GM19328 (cell line): ENCODE results near the gene HMCN2.
"Not testable (repeated sequence)": the region's sequence is repeated elsewhere in the genome, so short reads cannot be mapped to it uniquely, and the experiment has no call there.

ENCODE experiments used
- ATAC-seq: cut with Tn5 transposase; IDR thresholded peaks from one replicate; pipeline ENCODE4 v1.9.1; 2021; ENCODE audit warnings: mild to moderate bottlenecking, moderate library complexity; ENCODE audit not compliant: unreplicated experiment

The HMCN2 gene

GRCh38 chr9:130327070-130327780, 61.7 kb downstream of the HMCN2 start:
- ATAC-seq: no peak

GRCh38 chr9:130327781-130328348, 62.3 kb downstream of the HMCN2 start:
- no peak for ATAC-seq

DNA sequence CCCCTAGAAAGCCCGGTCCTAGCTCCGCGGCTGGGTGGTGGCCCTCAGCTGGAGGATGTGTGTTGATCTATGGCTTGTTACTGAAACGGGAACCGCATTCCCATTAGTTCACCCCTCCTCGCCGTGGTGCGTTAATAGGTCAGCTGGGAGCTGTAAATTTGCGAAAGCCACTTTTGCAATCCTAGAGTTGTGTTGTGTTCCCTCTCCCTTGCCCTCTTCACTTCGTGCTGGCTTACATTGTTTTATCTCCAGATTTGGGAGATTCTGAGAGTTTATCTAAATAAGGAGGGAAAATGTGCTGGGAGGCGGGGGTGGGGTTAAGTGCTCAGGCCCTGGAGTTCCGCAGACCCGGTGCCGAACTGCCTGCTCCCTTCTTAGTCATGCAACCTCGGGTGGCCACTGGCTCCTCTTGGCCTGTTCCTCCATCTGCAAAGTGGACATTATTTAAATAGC, 62.8 kb downstream of the HMCN2 start:
- ATAC-seq: no peak

GRCh38 chr9:130329061-130329460, 63.5 kb downstream of the HMCN2 start:
- ATAC-seq: no peak

GRCh38 chr9:130330202-130330862, 64.8 kb downstream of the HMCN2 start:
- no peak for ATAC-seq

GRCh38 chr9:130331061-130331460, 65.5 kb downstream of the HMCN2 start:
- no peak for ATAC-seq

DNA sequence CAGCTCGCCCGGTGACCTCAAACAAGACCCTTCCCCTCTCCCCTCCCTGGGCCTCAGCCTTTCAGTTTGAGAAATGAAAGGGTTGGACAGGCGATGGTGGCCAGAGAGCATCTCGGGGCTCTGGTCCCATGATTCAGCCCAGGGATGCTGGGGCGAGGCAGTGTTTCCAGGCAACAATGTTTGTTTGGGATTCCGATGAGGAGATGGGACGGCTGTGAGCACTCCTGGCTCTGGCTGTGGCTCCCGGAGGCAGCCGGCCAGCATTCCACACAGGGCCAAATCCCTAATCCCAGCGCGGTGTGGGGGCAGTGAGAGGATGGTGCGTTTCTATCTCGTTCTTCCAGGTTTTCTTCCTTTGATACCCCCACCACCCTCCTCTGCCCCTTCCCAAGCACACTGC, 66.0 kb downstream of the HMCN2 start:
- no peak for ATAC-seq

GRCh38 chr9:130332384-130332926, 66.9 kb downstream of the HMCN2 start:
- ATAC-seq: no peak

DNA sequence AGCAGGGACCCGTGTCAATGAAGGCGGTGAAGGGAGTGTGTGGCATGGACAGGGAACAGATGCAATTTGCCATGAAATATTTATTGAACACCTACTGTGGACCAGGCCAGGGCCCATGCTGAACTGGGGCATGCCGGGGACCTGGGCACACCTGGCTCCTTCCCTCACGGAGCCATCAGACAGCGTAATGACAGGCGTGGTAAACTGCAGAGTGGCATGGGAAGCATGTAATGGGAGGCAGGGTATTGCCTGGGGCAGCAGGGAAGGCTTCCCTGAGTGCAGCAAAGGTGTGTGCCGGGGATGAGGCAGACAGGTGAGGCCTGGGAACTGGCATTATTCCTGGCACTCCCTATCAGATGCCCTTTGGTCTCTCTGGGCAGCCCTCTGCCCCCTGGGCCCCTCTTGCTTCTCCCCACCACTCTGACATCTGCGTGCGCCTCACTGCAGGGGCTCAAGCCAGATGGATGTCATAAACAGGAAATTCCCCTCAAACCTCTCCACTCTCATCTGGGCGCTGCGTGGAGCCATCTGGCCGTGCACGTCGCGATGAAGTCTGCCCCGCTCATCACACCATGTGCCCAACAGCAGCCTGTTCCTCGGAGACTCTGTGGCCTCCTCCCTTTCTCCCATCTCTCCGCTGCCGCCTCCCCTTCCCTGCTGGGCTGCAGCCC, 67.6 kb downstream of the HMCN2 start:
- ATAC-seq: no peak

DNA sequence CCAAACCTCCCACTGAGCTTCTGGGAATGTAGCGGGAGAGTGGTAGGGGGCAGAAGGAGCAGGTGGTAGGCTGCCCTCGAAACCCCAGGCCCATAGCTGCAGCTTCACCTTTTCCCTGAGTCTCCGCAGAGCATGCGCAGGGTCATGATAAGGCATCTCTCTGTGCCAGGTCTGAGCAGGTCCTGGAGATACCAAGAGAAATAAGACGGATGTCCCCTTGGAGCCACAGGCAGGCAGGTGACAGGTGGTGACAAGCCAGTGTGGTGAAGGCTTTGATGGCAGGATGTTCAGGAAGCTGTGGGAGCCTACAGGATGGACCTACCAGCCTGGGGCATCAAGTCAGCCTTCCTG, 68.1 kb downstream of the HMCN2 start:
- no peak for ATAC-seq

DNA sequence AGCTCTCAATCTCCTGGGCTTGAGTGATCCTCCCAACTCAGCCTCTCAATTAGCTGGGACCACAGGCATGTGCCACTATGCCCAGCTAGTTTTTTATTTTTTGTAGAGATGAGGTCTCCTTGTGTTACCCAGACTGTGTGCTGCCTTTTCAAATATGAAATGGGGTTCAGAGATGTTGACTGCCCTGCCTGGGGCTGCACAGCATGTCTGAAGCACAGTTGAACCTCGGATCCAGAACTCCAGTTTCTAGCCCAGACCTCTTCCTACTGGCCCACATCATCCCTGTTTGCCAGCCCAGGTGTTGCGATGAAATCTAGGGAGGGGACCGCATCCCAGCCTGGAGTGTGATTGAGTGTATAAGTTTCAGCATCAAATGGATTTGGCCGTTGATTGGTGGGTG, 69.4 kb downstream of the HMCN2 start:
- ATAC-seq: no peak

GRCh38 chr9:130336027-130336610, 70.6 kb downstream of the HMCN2 start:
- no peak for ATAC-seq

GRCh38 chr9:130336885-130337284, 71.3 kb downstream of the HMCN2 start:
- no peak for ATAC-seq

- ATAC-seq: no peak
Observed at GRCh38 chr9:130337318-130337717, 71.8 kb downstream of the HMCN2 start.

DNA sequence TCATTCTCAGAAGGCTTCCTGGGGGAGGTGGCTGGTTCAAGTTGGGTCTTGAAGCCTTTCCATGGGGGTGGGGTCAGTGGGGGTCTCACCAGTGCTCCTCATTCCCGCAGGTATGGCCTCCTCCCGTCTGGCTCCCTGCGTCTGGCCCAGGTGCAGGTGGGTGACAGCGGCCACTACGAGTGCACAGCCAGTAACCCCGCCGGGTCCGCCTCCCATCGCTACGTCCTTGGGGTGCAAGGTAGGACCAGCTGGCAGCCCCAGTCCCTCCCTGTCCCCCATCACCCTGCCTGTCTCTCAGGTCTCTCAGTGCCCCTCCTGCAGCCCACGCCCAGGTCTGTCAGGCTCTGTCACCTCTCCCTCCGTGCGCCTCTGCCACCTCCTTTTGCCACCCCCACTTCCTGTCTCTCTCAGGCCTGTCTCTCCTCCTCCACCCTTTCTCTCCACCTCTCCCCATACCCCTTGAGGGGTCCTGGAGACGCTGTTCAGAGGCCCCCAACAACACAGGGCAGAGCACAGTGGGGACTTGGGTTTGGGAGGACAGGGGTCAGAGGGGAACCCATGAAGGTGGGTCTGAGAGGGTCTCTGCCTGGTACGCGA, 72.3 kb downstream of the HMCN2 start:
- ATAC-seq: no peak

- ATAC-seq: not testable (repeated sequence)
Observed at GRCh38 chr9:130338891-130339290, 73.3 kb downstream of the HMCN2 start.

- no peak for ATAC-seq
Observed at GRCh38 chr9:130339306-130339705, 73.7 kb downstream of the HMCN2 start.

- ATAC-seq: no peak
Observed at GRCh38 chr9:130340011-130340410, 74.5 kb downstream of the HMCN2 start.

GRCh38 chr9:130340557-130340956, 75.0 kb downstream of the HMCN2 start:
- not testable (repeated sequence) for ATAC-seq

- ATAC-seq: no peak
Observed at GRCh38 chr9:130341128-130341527, 75.6 kb downstream of the HMCN2 start.
